HFFc6 (cell line): ENCODE results near the gene DGKA. TPM values are rescaled to one million over a fixed set of nuclear protein-coding genes. Genes with fewer than 3 reads are reported as not detected.

ENCODE experiments used
- DNase-seq: peaks from one replicate; pipeline ENCODE4 v3.0.0-alpha.2; 2018
- H3K27ac Mint-ChIP-seq: 2 replicates; pipeline ENCODE4 v1.8.0; 2020; ENCODE audit warnings: mild to moderate bottlenecking, mixed read lengths
- H3K27me3 Mint-ChIP-seq: 2 replicates; pipeline ENCODE4 v1.8.0; 2021; ENCODE audit warnings: mild to moderate bottlenecking, moderate library complexity, mixed read lengths; ENCODE audit not compliant: insufficient read depth
- H3K36me3 Mint-ChIP-seq: 2 replicates; pipeline ENCODE4 v1.8.0; 2021; ENCODE audit warnings: low read depth, mixed read lengths
- H3K4me1 Mint-ChIP-seq: 2 replicates; pipeline ENCODE4 v1.8.0; 2020; ENCODE audit warnings: low read depth, mixed read lengths
- H3K4me3 Mint-ChIP-seq: 2 replicates; pipeline ENCODE4 v1.8.0; 2020; ENCODE audit warnings: mild to moderate bottlenecking, moderate library complexity, mixed read lengths
- H3K9me3 Mint-ChIP-seq: 2 replicates; pipeline ENCODE4 v1.8.0; 2020; ENCODE audit warnings: mild to moderate bottlenecking, mixed read lengths
- CTCF ChIP-seq: fragments of 200-600 bp; sonication (generic); IDR thresholded peaks from 2 replicates; pipeline ENCODE4 v1.5.0; 2021; ENCODE audit warnings: antibody characterized with exemption, mild to moderate bottlenecking
- total RNA-seq, 6 experiments: library from RNA; stranded (reverse); fragmentation: NEBNext Ultra II Directional; extraction: Animal tissue kit (Norgen Biotek cat#: 25700); gene quantifications; 2 replicates in 1 of 6; 3 replicates in 5 of 6; pipeline ENCODE4 v1.2.3, GENCODE V29; 2021

The DGKA gene
- total RNA-seq, 6 experiments from 2014 or later = 67.1 to 87.4 (median 79.6) TPM

- H3K9me3 Mint-ChIP-seq = no peaks in the 10 kb centered on the region
- TF ChIP-seq CTCF = no peak
- peaks cover 5% of the 10 kb centered on the region for H3K36me3 Mint-ChIP-seq
- peaks cover 75% of the 10 kb centered on the region for H3K4me1 Mint-ChIP-seq
- H3K4me3 Mint-ChIP-seq = peak overlapping the region; percentile 91
- H3K27ac Mint-ChIP-seq = peak overlapping the region; percentile 92
- no peaks in the 10 kb centered on the region; the same call in 1 of the 2 replicates for H3K27me3 Mint-ChIP-seq
- DNase-seq = no peak
Measured at GRCh38 chr12:55931780-55932550, 1.0 kb downstream of the DGKA start.

GRCh38 chr12:55932551-55932910 is 1.6 kb downstream of the DGKA start:
- Mint-ChIP-seq H3K4me1 (peaks cover 80% of the 10 kb centered on the region), H3K27ac (peak overlapping the region; percentile 92), H3K27me3 (no peaks in the 10 kb centered on the region; the same call in 1 of the 2 replicates), H3K9me3 (no peaks in the 10 kb centered on the region), H3K4me3 (peak overlapping the region; percentile 91), H3K36me3 (peaks cover 6% of the 10 kb centered on the region; the same call in 1 of the 2 replicates)
- TF ChIP-seq CTCF = no peak
- no peak for DNase-seq

- TF ChIP-seq CTCF = no peak
- Mint-ChIP-seq H3K9me3 (no peaks in the 10 kb centered on the region), H3K27ac (peak overlapping the region; percentile 92), H3K4me1 (peaks cover 83% of the 10 kb centered on the region), H3K36me3 (peaks cover 6% of the 10 kb centered on the region; the same call in 1 of the 2 replicates), H3K4me3 (peak overlapping the region; percentile 91), H3K27me3 (no peaks in the 10 kb centered on the region; the same call in 1 of the 2 replicates)
- DNase-seq = no peak
Measured at GRCh38 chr12:55933169-55933798, 2.3 kb downstream of the DGKA start.

GRCh38 chr12:55933799-55934742 is 3.1 kb downstream of the DGKA start:
- TF ChIP-seq CTCF = no peak
- Mint-ChIP-seq H3K27me3 (no peaks in the 10 kb centered on the region; the same call in 1 of the 2 replicates), H3K4me3 (peak overlapping the region; percentile 91), H3K4me1 (peaks cover 91% of the 10 kb centered on the region), H3K27ac (peak overlapping the region; percentile 92), H3K9me3 (no peaks in the 10 kb centered on the region), H3K36me3 (peaks cover 6% of the 10 kb centered on the region; the same call in 1 of the 2 replicates)
- DNase-seq = no peak

GRCh38 chr12:55934773-55935172 is 3.8 kb downstream of the DGKA start:
- Mint-ChIP-seq H3K27ac (peak overlapping the region; percentile 46), H3K36me3 (peaks cover 6% of the 10 kb centered on the region; the same call in 1 of the 2 replicates), H3K27me3 (no peaks in the 10 kb centered on the region; the same call in 1 of the 2 replicates), H3K9me3 (no peaks in the 10 kb centered on the region), H3K4me1 (peaks cover 93% of the 10 kb centered on the region), H3K4me3 (peak overlapping the region; percentile 27)
- DNase-seq = no peak
- no peak for TF ChIP-seq CTCF
